Activated T-cell treated with anti-CD3 and anti-CD28 coated beads for 24 hours (primary cell): ENCODE results near the gene LCE3A.
"Not testable (repeated sequence)": the region's sequence is repeated elsewhere in the genome, so short reads cannot be mapped to it uniquely, and the experiment has no call there.

Source experiments
- DNase-seq: peaks from one replicate; pipeline ENCODE4 v3.0.0-alpha.2; 2020; ENCODE audit warnings: low read depth

Gene LCE3A

GRCh38 chr1:152622803-152623202 is at the start of gene LCE3A:
TSS of gene LCE3A (minus strand) at chr1:152623103. CDS start at chr1:152623103, 0 bp downstream.
- no peak for DNase-seq

- DNase-seq, result no peak
Observed at GRCh38 chr1:152667648-152668047, 44.7 kb upstream of the LCE3A start.

- not testable (repeated sequence) for DNase-seq
Observed at GRCh38 chr1:152666171-152666570, 43.3 kb upstream of the LCE3A start.

GRCh38 chr1:152663098-152663497 is 40.2 kb upstream of the LCE3A start, which contains the start of gene LCE2D:
TSS of gene LCE2D (plus strand) at chr1:152663380. CDS start at chr1:152664106, 726 bp downstream.
- no peak for DNase-seq

GRCh38 chr1:152658649-152659048 is 35.7 kb upstream of the LCE3A start:
- DNase-seq, result no peak

GRCh38 chr1:152657677-152658076 is 34.8 kb upstream of the LCE3A start:
- no peak for DNase-seq

- no peak for DNase-seq
Observed at GRCh38 chr1:152656459-152656858, 33.6 kb upstream of the LCE3A start.

- DNase-seq, result peak; percentile 39
Observed at GRCh38 chr1:152654110-152654509, 31.2 kb upstream of the LCE3A start.

- DNase-seq, result no peak
Observed at GRCh38 chr1:152646656-152647055, 23.8 kb upstream of the LCE3A start.

GRCh38 chr1:152645146-152645545 is 22.2 kb upstream of the LCE3A start:
- no peak for DNase-seq

- no peak for DNase-seq
Observed at GRCh38 chr1:152643945-152644344, 21.0 kb upstream of the LCE3A start.

- DNase-seq, result no peak
Observed at GRCh38 chr1:152640351-152640750, 17.4 kb upstream of the LCE3A start.

- no peak for DNase-seq
Observed at GRCh38 chr1:152630596-152630995, 7.7 kb upstream of the LCE3A start.

- no peak for DNase-seq
Observed at GRCh38 chr1:152626744-152627143, 3.8 kb upstream of the LCE3A start.

GRCh38 chr1:152623203-152623844 is 421 bp upstream of the LCE3A start:
- no peak for DNase-seq

- DNase-seq, result no peak
Observed at GRCh38 chr1:152621993-152622392, 910 bp downstream of the LCE3A start.

GRCh38 chr1:152613511-152613910 is 9.4 kb downstream of the LCE3A start, which contains the start of gene LCE3B:
TSS of gene LCE3B (plus strand) at chr1:152613811. CDS start at chr1:152613811, 0 bp downstream.
- no peak for DNase-seq

- DNase-seq, result no peak
Observed at GRCh38 chr1:152599934-152600333, 23.0 kb downstream of the LCE3A start, which contains the start of gene LCE3C. TSS of gene LCE3C (plus strand) at chr1:152600234. CDS start at chr1:152600732, 498 bp downstream.

GRCh38 chr1:152596986-152597385 is 25.9 kb downstream of the LCE3A start:
- no peak for DNase-seq

- DNase-seq, result no peak
Observed at GRCh38 chr1:152585586-152585985, 37.3 kb downstream of the LCE3A start.

- DNase-seq, result no peak
Observed at GRCh38 chr1:152582647-152583046, 40.3 kb downstream of the LCE3A start.

GRCh38 chr1:152580433-152580832 is 42.5 kb downstream of the LCE3A start, which contains the start of gene LCE3D:
TSS of gene LCE3D (minus strand) at chr1:152580516. CDS start at chr1:152579936, 580 bp downstream.
- DNase-seq, result no peak

GRCh38 chr1:152579526-152579925 is 43.4 kb downstream of the LCE3A start:
- not testable (repeated sequence) for DNase-seq

GRCh38 chr1:152577168-152577567 is 45.7 kb downstream of the LCE3A start:
- DNase-seq, result no peak
